ENCODE results near the gene INHBC. TPM values are rescaled to one million over a fixed set of nuclear protein-coding genes. Genes with fewer than 3 reads are reported as not detected.
"Not testable (repeated sequence)": the region's sequence is repeated elsewhere in the genome, so short reads cannot be mapped to it uniquely, and the experiment has no call there.

Gene INHBC
- total RNA-seq, 1 donor from 2014 or later, result not detected

- Histone ChIP-seq H3K4me1 (no peaks in the 10 kb centered on the region), H3K27me3 (ENCODE audit: low read depth) (no peaks in the 10 kb centered on the region), H3K27ac (no peak overlapping the region), H3K4me3 (no peak overlapping the region), H3K9me3 (no peaks in the 10 kb centered on the region), H3K36me3 (peaks cover 51% of the 10 kb centered on the region)
- TF ChIP-seq, protein P1, sequence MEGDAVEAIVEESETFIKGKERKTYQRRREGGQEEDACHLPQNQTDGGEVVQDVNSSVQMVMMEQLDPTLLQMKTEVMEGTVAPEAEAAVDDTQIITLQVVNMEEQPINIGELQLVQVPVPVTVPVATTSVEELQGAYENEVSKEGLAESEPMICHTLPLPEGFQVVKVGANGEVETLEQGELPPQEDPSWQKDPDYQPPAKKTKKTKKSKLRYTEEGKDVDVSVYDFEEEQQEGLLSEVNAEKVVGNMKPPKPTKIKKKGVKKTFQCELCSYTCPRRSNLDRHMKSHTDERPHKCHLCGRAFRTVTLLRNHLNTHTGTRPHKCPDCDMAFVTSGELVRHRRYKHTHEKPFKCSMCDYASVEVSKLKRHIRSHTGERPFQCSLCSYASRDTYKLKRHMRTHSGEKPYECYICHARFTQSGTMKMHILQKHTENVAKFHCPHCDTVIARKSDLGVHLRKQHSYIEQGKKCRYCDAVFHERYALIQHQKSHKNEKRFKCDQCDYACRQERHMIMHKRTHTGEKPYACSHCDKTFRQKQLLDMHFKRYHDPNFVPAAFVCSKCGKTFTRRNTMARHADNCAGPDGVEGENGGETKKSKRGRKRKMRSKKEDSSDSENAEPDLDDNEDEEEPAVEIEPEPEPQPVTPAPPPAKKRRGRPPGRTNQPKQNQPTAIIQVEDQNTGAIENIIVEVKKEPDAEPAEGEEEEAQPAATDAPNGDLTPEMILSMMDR (IDR thresholded peaks at IDR 0.05), result no peak
- intact Hi-C loops (cut with DNase I), result no loop called here
- DNase-seq (no peak), ATAC-seq (no peak)
Observed at GRCh38 chr12:57390174-57390573, 44.4 kb upstream of the INHBC start.

- ATAC-seq (no peak), DNase-seq (no peak)
- intact Hi-C loops (cut with DNase I), result no loop called here
- Histone ChIP-seq H3K4me1 (no peaks in the 10 kb centered on the region), H3K27ac (no peak overlapping the region), H3K27me3 (ENCODE audit: low read depth) (no peaks in the 10 kb centered on the region), H3K4me3 (no peak overlapping the region), H3K9me3 (no peaks in the 10 kb centered on the region), H3K36me3 (peaks cover 43% of the 10 kb centered on the region)
- TF ChIP-seq, protein P1 (IDR thresholded peaks at IDR 0.05), result no peak
Observed at GRCh38 chr12:57395121-57395520, 39.5 kb upstream of the INHBC start.

DNA sequence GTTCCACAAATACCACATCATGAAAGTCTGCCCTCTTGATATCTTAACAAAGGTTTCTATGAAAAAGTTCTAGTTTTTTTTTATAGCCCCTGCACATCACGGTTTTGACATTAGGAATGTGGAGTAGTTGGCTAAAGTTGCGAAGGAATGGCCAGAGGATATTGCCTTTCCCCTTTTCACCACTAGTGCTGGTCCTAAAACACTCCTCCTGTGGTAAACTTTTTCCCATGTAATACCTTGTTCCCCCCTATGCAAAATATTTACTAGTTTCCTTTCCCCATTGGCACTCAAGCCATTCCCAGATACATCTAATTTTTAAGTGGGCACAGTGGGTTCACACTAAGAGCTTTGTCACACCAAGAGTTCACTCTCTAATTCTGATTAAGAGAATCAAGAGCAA, 37.1 kb upstream of the INHBC start:
- Histone ChIP-seq H3K9me3 (no peaks in the 10 kb centered on the region), H3K36me3 (peaks cover 32% of the 10 kb centered on the region), H3K27me3 (ENCODE audit: low read depth) (no peaks in the 10 kb centered on the region), H3K4me3 (no peak overlapping the region), H3K27ac (no peak overlapping the region), H3K4me1 (no peaks in the 10 kb centered on the region)
- intact Hi-C loops (cut with DNase I), result no loop called here
- no peak for DNase-seq
- ATAC-seq, result no peak
- TF ChIP-seq, protein P1 (IDR thresholded peaks at IDR 0.05), result no peak

DNA sequence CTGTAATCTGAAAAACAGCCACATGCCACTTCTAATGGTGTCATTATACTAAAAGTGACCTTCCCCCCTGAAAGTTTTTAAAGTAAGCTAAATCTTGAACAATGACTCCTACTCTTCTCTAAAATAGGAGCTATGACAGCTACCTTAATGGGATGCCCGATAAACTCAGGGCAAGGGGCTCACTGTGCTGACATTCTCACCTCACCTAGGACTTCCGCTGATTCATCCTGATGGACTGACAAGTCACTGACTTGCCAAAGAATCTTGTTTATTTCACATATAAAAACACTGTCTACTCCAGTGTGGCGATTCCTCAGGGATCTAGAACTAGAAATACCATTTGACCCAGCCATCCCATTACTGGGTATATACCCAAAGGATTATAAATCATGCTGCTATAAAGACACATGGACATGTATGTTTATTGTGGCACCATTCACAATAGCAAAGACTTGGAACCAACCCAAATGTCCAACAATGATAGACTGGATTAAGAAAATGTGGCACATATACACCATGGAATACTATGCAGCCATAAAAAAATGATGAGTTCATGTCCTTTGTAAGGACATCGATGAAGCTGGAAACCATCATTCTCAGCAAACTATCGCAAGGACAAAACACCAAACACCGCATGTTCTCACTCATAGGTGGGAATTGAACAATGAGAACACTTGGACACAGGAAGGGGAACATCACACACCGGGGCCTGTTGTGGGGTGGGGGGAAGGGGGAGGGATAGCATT, 34.7 kb upstream of the INHBC start:
- H3K27ac ChIP-seq; ATAC-seq; H3K4me1 ChIP-seq; intact Hi-C loops (cut with DNase I); H3K4me3 ChIP-seq; DNase-seq; H3K27me3 ChIP-seq (ENCODE audit: low read depth); H3K9me3 ChIP-seq: not testable (repeated sequence)
- H3K36me3 ChIP-seq, result peaks cover 16% of the 10 kb centered on the region

- no peak for DNase-seq
- intact Hi-C loops (cut with DNase I), result no loop called here
Observed at GRCh38 chr12:57401165-57401564, 33.4 kb upstream of the INHBC start.

DNA sequence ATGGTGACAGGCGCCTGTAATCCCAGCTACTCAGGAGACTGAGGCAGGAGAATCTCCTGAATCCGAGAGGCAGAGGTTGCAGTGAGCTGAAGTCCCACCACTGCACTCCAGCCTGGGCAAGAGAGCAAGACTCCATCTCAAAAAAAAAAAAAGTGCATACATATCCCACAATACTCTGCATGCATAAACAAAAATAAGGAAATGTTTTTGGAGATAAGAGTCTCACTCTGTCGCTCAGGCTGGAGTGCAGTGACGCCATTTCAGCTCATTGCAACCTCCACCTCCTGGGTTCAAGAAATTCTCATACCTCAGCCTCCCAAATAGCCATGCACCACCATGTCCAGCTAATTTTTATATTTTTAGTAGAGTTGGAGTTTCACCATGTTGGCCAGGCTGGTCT, 32.4 kb upstream of the INHBC start:
- H3K4me1 ChIP-seq; intact Hi-C loops (cut with DNase I); H3K27ac ChIP-seq; H3K9me3 ChIP-seq; H3K36me3 ChIP-seq; DNase-seq; ATAC-seq; H3K4me3 ChIP-seq; H3K27me3 ChIP-seq (ENCODE audit: low read depth): not testable (repeated sequence)

More at GRCh38 chr12:57401165-57401564, 33.4 kb upstream of the INHBC start:
- Histone ChIP-seq H3K27ac (no peak overlapping the region), H3K36me3 (peaks cover 5% of the 10 kb centered on the region), H3K4me3 (no peak overlapping the region), H3K9me3 (no peaks in the 10 kb centered on the region), H3K27me3 (ENCODE audit: low read depth) (no peaks in the 10 kb centered on the region), H3K4me1 (no peaks in the 10 kb centered on the region)
- no peak for ATAC-seq
- TF ChIP-seq, protein P1 (IDR thresholded peaks at IDR 0.05), result no peak
